ENCODE data around the gene NUP88. TPM values are rescaled to one million over a fixed set of nuclear protein-coding genes. Genes with fewer than 3 reads are reported as not detected.

The NUP88 gene
- total RNA-seq, 2 experiments from 2014 or later: 129 to 142 TPM

- no peak overlapping the region for H3K4me3 ChIP-seq (ENCODE audit: low read length)
- intact Hi-C loops (cut with DNase I, micrococcal nuclease): no loop called here
- H3K27ac ChIP-seq (ENCODE audit: low read depth in 1 of 2, low read length in 2 of 2): no peak overlapping the region
- no peaks in the 10 kb centered on the region for H3K9me3 ChIP-seq (ENCODE audit: control insufficient read depth in 1 of 2, insufficient read depth in 1 of 2, low read length in 2 of 2)
- Mint-ChIP-seq H3K27ac (peak overlapping the region; percentile 34), H3K4me3 (no peak overlapping the region), H3K27me3 (no peaks in the 10 kb centered on the region), H3K9me3 (no peaks in the 10 kb centered on the region), H3K4me1 (ENCODE audit: low read depth) (no peaks in the 10 kb centered on the region), H3K36me3 (ENCODE audit: low read depth) (peaks cover 91% of the 10 kb centered on the region)
- H3K4me1 ChIP-seq (ENCODE audit: insufficient read depth, low read length): no peaks in the 10 kb centered on the region
- no peak for TF ChIP-seq CTCF (IDR thresholded peaks at IDR 0.05)
- no peak for ATAC-seq (ENCODE audit: poor library complexity)
- DNase-seq: no peak
- ChIA-PET POLR2A (no interaction called here), CTCF (no interaction called here)
- peaks cover 91% of the 10 kb centered on the region for H3K36me3 ChIP-seq (ENCODE audit: insufficient read depth, low read length)
- H3K27me3 ChIP-seq (ENCODE audit: control insufficient read depth in 1 of 2, insufficient read depth in 2 of 2, low read length in 2 of 2): no peaks in the 10 kb centered on the region
These were observed 40.8 kb downstream of the NUP88 start for GRCh38 chr17:5378566-5379207.

- ATAC-seq (ENCODE audit: poor library complexity): no peak
- Mint-ChIP-seq H3K4me1 (ENCODE audit: low read depth) (no peaks in the 10 kb centered on the region), H3K9me3 (no peaks in the 10 kb centered on the region), H3K36me3 (ENCODE audit: low read depth) (peaks cover 93% of the 10 kb centered on the region), H3K4me3 (no peak overlapping the region), H3K27ac (no peak overlapping the region), H3K27me3 (no peaks in the 10 kb centered on the region)
- DNase-seq: no peak
- intact Hi-C loops (cut with DNase I, micrococcal nuclease): no loop called here
- H3K27ac ChIP-seq (ENCODE audit: low read depth in 1 of 2, low read length in 2 of 2): no peak overlapping the region
- ChIA-PET POLR2A (no interaction called here), CTCF (interaction anchor here (0.9 kb wide), 1 partner anchor 31 kb away, joined by 3 read pairs; no protein-coding TSS in a partner anchor)
- H3K4me3 ChIP-seq (ENCODE audit: low read length): no peak overlapping the region
- TF ChIP-seq CTCF (IDR thresholded peaks at IDR 0.05): no peak
- no peaks in the 10 kb centered on the region for H3K27me3 ChIP-seq (ENCODE audit: control insufficient read depth in 1 of 2, insufficient read depth in 2 of 2, low read length in 2 of 2)
- no peaks in the 10 kb centered on the region for H3K9me3 ChIP-seq (ENCODE audit: control insufficient read depth in 1 of 2, insufficient read depth in 1 of 2, low read length in 2 of 2)
- peaks cover 79% of the 10 kb centered on the region for H3K36me3 ChIP-seq (ENCODE audit: insufficient read depth, low read length)
- no peaks in the 10 kb centered on the region for H3K4me1 ChIP-seq (ENCODE audit: insufficient read depth, low read length)
These were observed 46.4 kb downstream of the NUP88 start for GRCh38 chr17:5373112-5373511.

DNA sequence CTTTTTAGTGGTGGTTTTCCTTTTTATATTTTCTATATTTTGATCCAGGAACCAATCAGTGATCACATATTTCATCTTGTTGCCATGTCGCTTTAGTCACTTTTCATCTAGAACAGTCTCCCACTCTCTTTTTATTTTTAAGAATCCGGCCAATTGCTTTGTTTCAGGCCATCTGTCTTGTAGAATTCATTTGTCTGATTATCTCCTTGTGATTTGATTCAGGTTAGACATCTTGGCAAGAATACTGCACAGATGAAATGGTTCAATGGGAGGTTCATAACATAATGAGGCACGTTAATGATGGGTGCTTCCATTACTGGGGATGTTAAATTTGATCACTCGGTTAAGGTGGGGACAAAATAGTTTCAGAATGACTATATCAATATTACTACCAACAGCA lies 49.1 kb downstream of the NUP88 start:
- Histone ChIP-seq H3K4me1 (ENCODE audit: insufficient read depth, low read length) (no peaks in the 10 kb centered on the region), H3K27ac (ENCODE audit: low read depth in 1 of 2, low read length in 2 of 2) (no peak overlapping the region), H3K9me3 (ENCODE audit: control insufficient read depth in 1 of 2, insufficient read depth in 1 of 2, low read length in 2 of 2) (no peaks in the 10 kb centered on the region), H3K27me3 (ENCODE audit: control insufficient read depth in 1 of 2, insufficient read depth in 2 of 2, low read length in 2 of 2) (no peaks in the 10 kb centered on the region), H3K36me3 (ENCODE audit: insufficient read depth, low read length) (peaks cover 65% of the 10 kb centered on the region), H3K4me3 (ENCODE audit: low read length) (no peak overlapping the region)
- no peaks in the 10 kb centered on the region for H3K4me1 Mint-ChIP-seq (ENCODE audit: low read depth)
- no peaks in the 10 kb centered on the region for H3K27me3 Mint-ChIP-seq
- peak overlapping the region; percentile 2 for H3K27ac Mint-ChIP-seq
- H3K9me3 Mint-ChIP-seq: no peaks in the 10 kb centered on the region
- ATAC-seq (ENCODE audit: poor library complexity): no peak
- H3K36me3 Mint-ChIP-seq (ENCODE audit: low read depth): peaks cover 84% of the 10 kb centered on the region
- intact Hi-C loops (cut with DNase I, micrococcal nuclease): no loop called here
- ChIA-PET CTCF (no interaction called here), POLR2A (no interaction called here)
- no peak overlapping the region for H3K4me3 Mint-ChIP-seq
- DNase-seq: no peak
- no peak for TF ChIP-seq CTCF (IDR thresholded peaks at IDR 0.05)
